Stomach (tissue), 4 donors: ENCODE data around the gene TRIM41.

Experiments used
- POLR2A ChIP-seq, 4 donors: fragments of 450-650 bp; IDR thresholded peaks; one replicate each; pipeline ENCODE4 v1.6.1; 2016; ENCODE audit warnings: antibody characterized with exemption in 4 of 4, control low read depth in 2 of 4, mild to moderate bottlenecking in 1 of 4, moderate library complexity in 1 of 4
- TF ChIP-seq, protein P1 (sequence below), 7 experiments: fragments of 450-650 bp in 4 of 7; fragments of 200-600 bp in 3 of 7; sonication (generic) in 3 of 7; IDR thresholded peaks; one replicate each; pipeline ENCODE4 v1.5.1; 2016 to 2019; ENCODE audit warnings: antibody characterized with exemption in 7 of 7, control low read depth in 2 of 7, mild to moderate bottlenecking in 1 of 7

DNA sequence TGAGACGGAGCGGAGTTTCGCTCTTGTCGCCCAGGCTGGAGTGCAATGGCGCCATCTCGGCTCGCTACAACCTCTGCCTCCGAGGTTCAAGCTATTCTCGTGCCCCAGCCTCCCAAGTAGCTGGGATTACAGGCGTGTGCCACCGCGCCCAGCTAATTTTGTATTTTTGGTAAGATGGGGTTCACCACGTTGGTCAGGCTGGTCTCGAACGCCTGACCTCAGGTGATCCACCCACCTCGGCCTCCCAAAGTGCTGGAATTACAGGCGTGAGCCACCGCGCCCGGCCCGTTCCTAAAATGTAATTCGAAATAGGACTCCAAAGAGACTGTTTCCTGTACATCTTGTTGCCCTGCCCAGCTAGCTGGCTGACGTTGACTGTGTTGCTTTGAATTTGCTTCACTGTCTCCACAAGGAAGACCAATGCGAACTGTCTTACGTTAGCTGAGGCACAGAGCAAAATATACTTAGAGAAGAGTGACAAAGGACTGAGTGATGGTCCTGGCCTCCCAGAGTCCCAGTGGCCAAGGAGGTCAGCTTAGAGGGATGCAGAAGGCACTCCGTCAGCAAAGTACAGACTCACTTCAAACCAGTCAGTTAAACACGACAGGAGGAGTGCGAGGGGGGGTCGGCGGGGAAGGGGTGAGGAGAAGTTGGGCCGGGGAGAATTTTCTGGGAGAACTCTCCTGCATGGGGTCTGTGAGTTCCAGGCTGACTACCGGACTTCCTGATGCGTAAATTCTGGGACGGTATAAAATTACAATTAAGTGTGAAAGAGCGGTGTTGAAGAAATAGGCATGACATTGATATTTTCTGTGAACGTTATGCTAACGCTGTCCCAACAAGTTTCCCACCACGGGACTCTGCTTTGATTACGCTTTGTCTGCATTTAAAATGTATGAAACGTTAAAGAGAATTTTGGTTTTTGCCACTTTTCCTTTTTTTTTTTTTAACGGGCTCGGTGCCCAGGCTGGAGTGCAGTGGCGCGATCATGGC is 6.8 kb upstream of the TRIM41 start:
- TF ChIP-seq POLR2A (IDR thresholded peaks at IDR 0.05): no peak
- TF ChIP-seq, protein P1, sequence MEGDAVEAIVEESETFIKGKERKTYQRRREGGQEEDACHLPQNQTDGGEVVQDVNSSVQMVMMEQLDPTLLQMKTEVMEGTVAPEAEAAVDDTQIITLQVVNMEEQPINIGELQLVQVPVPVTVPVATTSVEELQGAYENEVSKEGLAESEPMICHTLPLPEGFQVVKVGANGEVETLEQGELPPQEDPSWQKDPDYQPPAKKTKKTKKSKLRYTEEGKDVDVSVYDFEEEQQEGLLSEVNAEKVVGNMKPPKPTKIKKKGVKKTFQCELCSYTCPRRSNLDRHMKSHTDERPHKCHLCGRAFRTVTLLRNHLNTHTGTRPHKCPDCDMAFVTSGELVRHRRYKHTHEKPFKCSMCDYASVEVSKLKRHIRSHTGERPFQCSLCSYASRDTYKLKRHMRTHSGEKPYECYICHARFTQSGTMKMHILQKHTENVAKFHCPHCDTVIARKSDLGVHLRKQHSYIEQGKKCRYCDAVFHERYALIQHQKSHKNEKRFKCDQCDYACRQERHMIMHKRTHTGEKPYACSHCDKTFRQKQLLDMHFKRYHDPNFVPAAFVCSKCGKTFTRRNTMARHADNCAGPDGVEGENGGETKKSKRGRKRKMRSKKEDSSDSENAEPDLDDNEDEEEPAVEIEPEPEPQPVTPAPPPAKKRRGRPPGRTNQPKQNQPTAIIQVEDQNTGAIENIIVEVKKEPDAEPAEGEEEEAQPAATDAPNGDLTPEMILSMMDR (IDR thresholded peaks at IDR 0.05): no peak
